ENCODE measurements around the gene PRKN. TPM values are rescaled to one million over a fixed set of nuclear protein-coding genes. Genes with fewer than 3 reads are reported as not detected.
"Not testable (repeated sequence)": the region's sequence is repeated elsewhere in the genome, so short reads cannot be mapped to it uniquely, and the experiment has no call there.

Gene PRKN
- total RNA-seq, 2 donors from 2014 or later: 15.7 to 19.3 TPM

DNA sequence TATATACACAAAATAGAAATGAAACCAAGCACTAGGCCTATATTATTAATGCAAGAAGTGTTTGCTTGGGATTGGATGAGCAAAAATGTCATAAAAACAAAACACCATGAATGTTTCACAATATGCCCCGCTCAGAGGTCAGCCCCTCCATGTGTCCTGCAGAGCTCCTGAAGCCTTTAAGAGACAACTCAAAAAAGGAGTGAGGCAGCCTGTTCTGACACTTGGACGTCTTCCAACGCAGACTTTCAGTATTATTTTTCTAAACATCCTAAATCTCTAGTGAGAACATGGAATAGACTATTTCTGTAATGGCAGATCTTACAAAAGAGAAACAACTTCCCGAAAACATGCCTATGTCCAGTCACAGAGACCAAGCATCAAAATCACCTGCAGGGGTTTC lies 322.6 kb downstream of the PRKN start:
- DNase-seq (ENCODE audit: low spot score): no peak
- Histone ChIP-seq H3K4me3 (no peak overlapping the region), H3K9me3 (no peaks in the 10 kb centered on the region), H3K27me3 (no peaks in the 10 kb centered on the region), H3K4me1 (no peaks in the 10 kb centered on the region), H3K27ac (no peak overlapping the region), H3K36me3 (no peaks in the 10 kb centered on the region)
- TF ChIP-seq, protein P1, sequence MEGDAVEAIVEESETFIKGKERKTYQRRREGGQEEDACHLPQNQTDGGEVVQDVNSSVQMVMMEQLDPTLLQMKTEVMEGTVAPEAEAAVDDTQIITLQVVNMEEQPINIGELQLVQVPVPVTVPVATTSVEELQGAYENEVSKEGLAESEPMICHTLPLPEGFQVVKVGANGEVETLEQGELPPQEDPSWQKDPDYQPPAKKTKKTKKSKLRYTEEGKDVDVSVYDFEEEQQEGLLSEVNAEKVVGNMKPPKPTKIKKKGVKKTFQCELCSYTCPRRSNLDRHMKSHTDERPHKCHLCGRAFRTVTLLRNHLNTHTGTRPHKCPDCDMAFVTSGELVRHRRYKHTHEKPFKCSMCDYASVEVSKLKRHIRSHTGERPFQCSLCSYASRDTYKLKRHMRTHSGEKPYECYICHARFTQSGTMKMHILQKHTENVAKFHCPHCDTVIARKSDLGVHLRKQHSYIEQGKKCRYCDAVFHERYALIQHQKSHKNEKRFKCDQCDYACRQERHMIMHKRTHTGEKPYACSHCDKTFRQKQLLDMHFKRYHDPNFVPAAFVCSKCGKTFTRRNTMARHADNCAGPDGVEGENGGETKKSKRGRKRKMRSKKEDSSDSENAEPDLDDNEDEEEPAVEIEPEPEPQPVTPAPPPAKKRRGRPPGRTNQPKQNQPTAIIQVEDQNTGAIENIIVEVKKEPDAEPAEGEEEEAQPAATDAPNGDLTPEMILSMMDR (IDR thresholded peaks at IDR 0.05): no peak

DNA sequence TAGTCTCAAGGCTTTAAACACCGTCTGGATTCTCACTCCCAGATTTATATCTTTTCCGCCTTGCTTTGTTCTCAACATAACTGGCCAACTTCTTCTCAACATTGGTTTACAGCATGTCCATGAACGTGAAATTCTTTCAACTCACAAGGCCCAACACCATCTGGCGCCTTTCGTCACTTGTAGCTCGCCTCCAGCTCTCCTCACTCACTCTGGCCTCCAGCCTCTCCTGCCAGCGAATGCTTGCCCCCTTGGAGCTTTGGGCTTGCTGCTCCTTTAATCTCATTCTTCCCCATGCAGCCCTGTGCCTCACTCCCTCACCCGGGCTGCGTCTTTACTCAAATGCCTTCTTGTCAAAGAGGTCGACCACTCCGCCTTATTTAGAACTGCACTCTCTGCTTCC lies 324.5 kb downstream of the PRKN start:
- Histone ChIP-seq H3K4me1 (no peaks in the 10 kb centered on the region), H3K4me3 (no peak overlapping the region), H3K27me3 (no peaks in the 10 kb centered on the region), H3K36me3 (no peaks in the 10 kb centered on the region), H3K9me3 (peaks cover 0 to 5% of the 10 kb centered on the region in 2 donors), H3K27ac (no peak overlapping the region)
- no peak for DNase-seq (ENCODE audit: low spot score)
- TF ChIP-seq, protein P1 (IDR thresholded peaks at IDR 0.05): no peak

DNA sequence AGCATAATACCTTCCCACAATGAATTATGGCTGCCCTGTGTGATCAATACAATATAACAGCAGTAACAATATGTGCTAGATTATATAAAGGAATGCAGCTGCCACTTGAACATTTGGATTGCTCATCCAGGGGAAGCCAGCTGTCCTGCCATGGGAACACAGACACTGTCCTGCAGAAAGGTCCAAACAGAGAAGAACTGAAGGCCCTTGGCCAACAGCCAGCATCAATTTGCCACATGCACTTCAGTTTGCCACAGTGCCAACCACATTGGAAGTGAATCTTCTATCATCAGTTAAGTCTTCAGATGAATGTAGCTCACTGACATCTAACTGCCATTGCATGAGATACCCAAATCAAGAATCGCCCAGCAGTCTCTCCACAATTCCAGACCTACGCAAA lies 332.4 kb downstream of the PRKN start:
- H3K27ac ChIP-seq: no peak overlapping the region
- peaks cover 0 to 5% of the 10 kb centered on the region in 2 donors for H3K9me3 ChIP-seq
- H3K27me3 ChIP-seq: no peaks in the 10 kb centered on the region
- H3K4me3 ChIP-seq: no peak overlapping the region
- no peaks in the 10 kb centered on the region for H3K4me1 ChIP-seq
- no peaks in the 10 kb centered on the region for H3K36me3 ChIP-seq
- no peak for DNase-seq (ENCODE audit: low spot score)
- TF ChIP-seq, protein P1 (IDR thresholded peaks at IDR 0.05): no peak

DNA sequence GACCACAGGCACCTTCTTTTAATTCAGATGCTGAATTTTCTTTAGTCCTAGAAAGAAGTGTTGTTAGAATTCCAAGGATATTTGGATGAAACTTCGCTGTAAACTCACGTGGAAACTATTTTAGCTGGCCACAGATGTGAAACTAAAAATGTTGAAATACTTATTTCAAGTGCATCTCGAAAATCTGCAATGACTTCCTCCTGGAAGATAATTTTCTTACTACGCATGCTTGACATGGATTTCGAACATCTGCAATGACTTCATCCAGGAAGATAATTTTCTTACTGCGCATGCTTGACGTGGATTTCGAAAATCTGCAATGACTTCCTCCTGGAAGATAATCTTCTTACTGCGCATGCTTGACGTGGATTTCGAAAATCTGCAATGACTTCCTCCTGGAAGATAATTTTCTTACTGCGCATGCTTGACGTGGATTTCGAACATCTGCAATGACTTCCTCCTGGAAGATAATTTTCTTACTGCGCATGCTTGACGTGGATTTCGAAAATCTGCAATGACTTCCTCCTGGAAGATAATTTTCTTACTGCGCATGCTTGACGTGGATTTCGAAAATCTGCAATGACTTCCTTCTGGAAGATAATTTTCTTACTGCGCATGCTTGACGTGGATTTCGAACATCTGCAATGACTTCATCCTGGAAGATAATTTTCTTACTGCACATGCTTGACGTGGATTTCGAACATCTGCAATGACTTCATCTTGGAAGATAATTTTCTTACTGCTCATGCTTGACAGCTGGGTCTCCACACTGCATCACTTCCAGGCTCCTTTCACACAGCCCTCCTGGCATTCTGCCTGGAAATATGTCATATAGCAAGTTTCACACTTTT lies 336.4 kb downstream of the PRKN start:
- H3K4me1 ChIP-seq: peaks cover 0 to 17% of the 10 kb centered on the region in 2 donors
- H3K4me3 ChIP-seq: peak overlapping the region in 1 of 2 donors; percentile 20
- not testable (repeated sequence) for H3K36me3 ChIP-seq, H3K9me3 ChIP-seq, H3K27me3 ChIP-seq
- peak overlapping the region; percentile 26 to 51 for H3K27ac ChIP-seq
- peak; percentile 69 for DNase-seq (ENCODE audit: low spot score)

DNA sequence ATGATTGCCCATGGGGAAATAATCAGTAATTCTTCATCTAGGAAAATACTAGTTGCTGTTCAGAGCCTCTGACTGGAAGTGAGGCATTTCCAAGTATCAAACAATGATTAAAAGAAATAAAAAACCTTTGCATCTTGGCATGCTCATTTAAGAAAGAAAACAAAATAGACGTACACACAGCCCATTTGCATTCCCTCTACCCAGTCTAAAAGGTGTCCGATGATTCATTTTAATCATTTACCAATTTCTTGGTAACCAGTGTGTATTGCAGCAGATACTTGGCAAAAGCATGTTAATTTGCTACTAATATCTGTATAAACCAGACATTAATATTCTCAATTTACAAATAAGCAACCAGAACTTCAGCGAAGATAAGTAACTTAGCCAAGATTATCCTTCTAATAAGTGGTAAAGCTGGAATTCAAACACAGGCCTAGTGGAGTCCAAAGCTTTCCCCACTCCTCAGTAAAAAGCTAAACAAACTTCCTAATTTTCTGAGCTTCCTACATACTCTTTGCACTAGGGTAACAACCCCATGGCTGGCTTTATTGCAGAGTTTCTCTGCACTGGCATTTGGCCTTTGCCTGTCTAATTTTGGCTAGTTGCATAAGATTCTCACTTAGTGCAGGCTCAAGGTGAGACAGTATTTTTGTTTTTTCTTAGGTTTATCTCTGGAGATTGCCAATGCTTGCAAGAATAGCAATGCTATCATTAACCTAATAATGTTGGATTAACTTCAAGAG lies 338.1 kb downstream of the PRKN start:
- no peak for DNase-seq (ENCODE audit: low spot score)

DNA sequence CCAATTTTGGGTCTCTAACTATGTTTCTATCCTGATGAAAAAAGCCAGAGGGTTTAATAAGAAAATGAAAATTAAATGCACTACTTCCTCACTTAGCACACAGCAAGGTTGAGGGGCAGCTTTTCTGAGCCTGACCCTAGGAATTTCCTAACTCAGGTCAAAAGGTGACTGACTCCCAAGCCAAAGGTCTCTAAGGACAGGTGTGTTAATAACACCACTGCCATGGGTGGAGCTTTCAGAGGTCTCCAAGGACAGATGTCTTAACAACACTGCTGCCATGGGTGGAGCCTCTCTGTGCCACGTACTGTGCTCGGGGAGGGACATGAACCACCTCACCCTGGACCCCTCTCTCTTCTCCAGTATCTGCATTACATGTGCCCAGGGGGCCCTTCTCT lies 339.2 kb downstream of the PRKN start:
- H3K36me3 ChIP-seq: no peaks in the 10 kb centered on the region
- TF ChIP-seq, protein P1 (IDR thresholded peaks at IDR 0.05): no peak
- no peak overlapping the region for H3K4me3 ChIP-seq
- H3K27me3 ChIP-seq: no peaks in the 10 kb centered on the region
- peak overlapping the region; percentile 59 to 65 for H3K27ac ChIP-seq
- H3K9me3 ChIP-seq: no peaks in the 10 kb centered on the region
- peaks cover 0 to 17% of the 10 kb centered on the region in 2 donors for H3K4me1 ChIP-seq
- no peak for DNase-seq (ENCODE audit: low spot score)

More for the DNA sequence above, 338.1 kb downstream of the PRKN start:
- H3K36me3 ChIP-seq: no peaks in the 10 kb centered on the region
- H3K27me3 ChIP-seq: no peaks in the 10 kb centered on the region
- H3K4me3 ChIP-seq: no peak overlapping the region
- no peaks in the 10 kb centered on the region for H3K9me3 ChIP-seq
- H3K4me1 ChIP-seq: peaks cover 0 to 17% of the 10 kb centered on the region in 2 donors
- TF ChIP-seq, protein P1 (IDR thresholded peaks at IDR 0.05): no peak
- peak overlapping the region in 1 of 2 donors; percentile 46 for H3K27ac ChIP-seq
